Ovary (tissue), 3 donors: ENCODE data around the gene ASB13.

Experiments used
- EP300 ChIP-seq: sonication (generic); formaldehyde crosslinking; IDR thresholded peaks from one replicate; pipeline ENCODE4 v1.6.1; 2017; ENCODE audit warnings: antibody characterized with exemption
- POLR2A ChIP-seq: fragments of 450-650 bp; IDR thresholded peaks from one replicate; pipeline ENCODE4 v1.6.1; 2017; ENCODE audit warnings: antibody characterized with exemption, mild to moderate bottlenecking, moderate library complexity
- TF ChIP-seq, protein P1 (sequence below), 3 donors: fragments of 450-650 bp in 2 of 3; fragments of 200-600 bp in 1 of 3; IDR thresholded peaks; one replicate each; pipeline versions ENCODE4 v1.5.1 to v1.8.0; 2016 to 2022; ENCODE audit warnings: antibody characterized with exemption in 3 of 3, mild to moderate bottlenecking in 1 of 3
- donor health status: DM: no; HTN: no; CAD: no.

DNA sequence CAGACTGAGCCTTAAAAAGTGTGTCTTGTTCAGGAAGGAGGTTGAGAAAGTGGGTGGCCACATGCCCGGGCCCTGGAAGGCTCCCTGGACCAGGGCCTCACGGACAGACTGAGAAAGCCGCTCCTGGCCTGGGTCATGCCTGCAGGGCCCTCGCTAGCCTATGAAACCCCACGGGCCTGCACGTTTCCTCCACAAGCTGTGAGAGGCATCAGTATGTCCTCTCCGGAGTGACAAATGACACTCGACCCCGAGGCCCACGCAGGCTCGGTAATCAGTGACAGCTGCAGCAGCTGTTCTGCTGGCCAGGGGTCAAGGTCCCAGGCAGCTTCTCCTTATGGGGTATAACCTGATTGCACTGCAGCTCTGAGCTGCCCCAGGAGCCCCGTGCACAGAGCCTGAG is 47.6 kb downstream of the ASB13 start:
- TF ChIP-seq POLR2A (no peak), EP300 (no peak)
- TF ChIP-seq, protein P1, sequence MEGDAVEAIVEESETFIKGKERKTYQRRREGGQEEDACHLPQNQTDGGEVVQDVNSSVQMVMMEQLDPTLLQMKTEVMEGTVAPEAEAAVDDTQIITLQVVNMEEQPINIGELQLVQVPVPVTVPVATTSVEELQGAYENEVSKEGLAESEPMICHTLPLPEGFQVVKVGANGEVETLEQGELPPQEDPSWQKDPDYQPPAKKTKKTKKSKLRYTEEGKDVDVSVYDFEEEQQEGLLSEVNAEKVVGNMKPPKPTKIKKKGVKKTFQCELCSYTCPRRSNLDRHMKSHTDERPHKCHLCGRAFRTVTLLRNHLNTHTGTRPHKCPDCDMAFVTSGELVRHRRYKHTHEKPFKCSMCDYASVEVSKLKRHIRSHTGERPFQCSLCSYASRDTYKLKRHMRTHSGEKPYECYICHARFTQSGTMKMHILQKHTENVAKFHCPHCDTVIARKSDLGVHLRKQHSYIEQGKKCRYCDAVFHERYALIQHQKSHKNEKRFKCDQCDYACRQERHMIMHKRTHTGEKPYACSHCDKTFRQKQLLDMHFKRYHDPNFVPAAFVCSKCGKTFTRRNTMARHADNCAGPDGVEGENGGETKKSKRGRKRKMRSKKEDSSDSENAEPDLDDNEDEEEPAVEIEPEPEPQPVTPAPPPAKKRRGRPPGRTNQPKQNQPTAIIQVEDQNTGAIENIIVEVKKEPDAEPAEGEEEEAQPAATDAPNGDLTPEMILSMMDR (IDR thresholded peaks at IDR 0.05): no peak
